Prostate gland (tissue), 2 donors: ENCODE results near the gene VPS41.

Experiments
- POLR2A ChIP-seq: fragments of 450-650 bp; IDR thresholded peaks from one replicate; pipeline ENCODE4 v1.6.1; 2016; ENCODE audit warnings: antibody characterized with exemption, mild to moderate bottlenecking
- TF ChIP-seq, protein P1 (sequence below), 4 experiments: fragments of 200-600 bp in 2 of 4; fragments of 450-650 bp in 2 of 4; sonication (generic) in 2 of 4; IDR thresholded peaks; 1 replicate in 3 of 4; 2 replicates in 1 of 4; pipeline ENCODE4 v1.5.1; 2016 to 2019; ENCODE audit warnings: antibody characterized with exemption in 4 of 4, mild to moderate bottlenecking in 2 of 4, moderate library complexity in 2 of 4

- no peak for TF ChIP-seq POLR2A
- TF ChIP-seq, protein P1, sequence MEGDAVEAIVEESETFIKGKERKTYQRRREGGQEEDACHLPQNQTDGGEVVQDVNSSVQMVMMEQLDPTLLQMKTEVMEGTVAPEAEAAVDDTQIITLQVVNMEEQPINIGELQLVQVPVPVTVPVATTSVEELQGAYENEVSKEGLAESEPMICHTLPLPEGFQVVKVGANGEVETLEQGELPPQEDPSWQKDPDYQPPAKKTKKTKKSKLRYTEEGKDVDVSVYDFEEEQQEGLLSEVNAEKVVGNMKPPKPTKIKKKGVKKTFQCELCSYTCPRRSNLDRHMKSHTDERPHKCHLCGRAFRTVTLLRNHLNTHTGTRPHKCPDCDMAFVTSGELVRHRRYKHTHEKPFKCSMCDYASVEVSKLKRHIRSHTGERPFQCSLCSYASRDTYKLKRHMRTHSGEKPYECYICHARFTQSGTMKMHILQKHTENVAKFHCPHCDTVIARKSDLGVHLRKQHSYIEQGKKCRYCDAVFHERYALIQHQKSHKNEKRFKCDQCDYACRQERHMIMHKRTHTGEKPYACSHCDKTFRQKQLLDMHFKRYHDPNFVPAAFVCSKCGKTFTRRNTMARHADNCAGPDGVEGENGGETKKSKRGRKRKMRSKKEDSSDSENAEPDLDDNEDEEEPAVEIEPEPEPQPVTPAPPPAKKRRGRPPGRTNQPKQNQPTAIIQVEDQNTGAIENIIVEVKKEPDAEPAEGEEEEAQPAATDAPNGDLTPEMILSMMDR (IDR thresholded peaks at IDR 0.05) = no peak
Measured at GRCh38 chr7:38844952-38845563, 63.9 kb downstream of the VPS41 start.
